EL (cell line): Measurements from ENCODE around the gene CYP39A1.

Experiments used
- DNase-seq: peaks from one replicate; pipeline ENCODE4 v3.0.0-alpha.2; 2016

The CYP39A1 gene

GRCh38 chr6:46652603-46653438 lies at the start of gene CYP39A1, which contains the start of gene SLC25A27:
TSS of gene CYP39A1 (minus strand) at chr6:46652818. CDS start at chr6:46652582, 236 bp downstream.
TSS of gene SLC25A27 (plus strand) at chr6:46652975. CDS start at chr6:46653193, 218 bp downstream.
- peak; percentile 74 for DNase-seq

- no peak for DNase-seq
Observed at GRCh38 chr6:46699970-46700369, 47.4 kb upstream of the CYP39A1 start.

GRCh38 chr6:46690911-46691451 lies 38.4 kb upstream of the CYP39A1 start:
- no peak for DNase-seq

- DNase-seq: no peak
Observed at GRCh38 chr6:46690141-46690755, 37.6 kb upstream of the CYP39A1 start.

GRCh38 chr6:46689657-46690056 lies 37.0 kb upstream of the CYP39A1 start:
- DNase-seq: no peak

- no peak for DNase-seq
Observed at GRCh38 chr6:46688966-46689335, 36.3 kb upstream of the CYP39A1 start.

GRCh38 chr6:46688117-46688965 lies 35.7 kb upstream of the CYP39A1 start:
- DNase-seq: no peak

- DNase-seq: no peak
Observed at GRCh38 chr6:46687619-46688097, 35.0 kb upstream of the CYP39A1 start, which contains the start of gene TDRD6. TSS of gene TDRD6 (plus strand) at chr6:46687885. CDS start at chr6:46688129, 244 bp downstream.

GRCh38 chr6:46684771-46685170 lies 32.2 kb upstream of the CYP39A1 start:
- peak; percentile 54 for DNase-seq

- DNase-seq: no peak
Observed at GRCh38 chr6:46677314-46677654, 24.7 kb upstream of the CYP39A1 start.

GRCh38 chr6:46676604-46677313 lies 24.1 kb upstream of the CYP39A1 start:
- DNase-seq: no peak

- no peak for DNase-seq
Observed at GRCh38 chr6:46674410-46674809, 21.8 kb upstream of the CYP39A1 start.

- no peak for DNase-seq
Observed at GRCh38 chr6:46667377-46667776, 14.8 kb upstream of the CYP39A1 start.

GRCh38 chr6:46661483-46661882 lies 8.9 kb upstream of the CYP39A1 start:
- DNase-seq: no peak

GRCh38 chr6:46657642-46658041 lies 5.0 kb upstream of the CYP39A1 start:
- DNase-seq: no peak

- DNase-seq: no peak
Observed at GRCh38 chr6:46655803-46656202, 3.2 kb upstream of the CYP39A1 start.

GRCh38 chr6:46653439-46654195 lies 999 bp upstream of the CYP39A1 start:
- DNase-seq: no peak

GRCh38 chr6:46652232-46652602 lies 401 bp downstream of the CYP39A1 start:
- no peak for DNase-seq

GRCh38 chr6:46651816-46652215 lies 802 bp downstream of the CYP39A1 start:
- no peak for DNase-seq

GRCh38 chr6:46651006-46651405 lies 1.6 kb downstream of the CYP39A1 start:
- DNase-seq: no peak

GRCh38 chr6:46648869-46649492 lies 3.6 kb downstream of the CYP39A1 start:
- no peak for DNase-seq
